Eye (tissue), 1 donor: ENCODE measurements around the gene PMPCA.
"Not testable (repeated sequence)": the region's sequence is repeated elsewhere in the genome, so short reads cannot be mapped to it uniquely, and the experiment has no call there.

Experiments
- DNase-seq: peaks from one replicate; pipeline ENCODE4 v3.0.0-alpha.2; 2015

The PMPCA gene

GRCh38 chr9:136416427-136416826 lies 6.0 kb downstream of the PMPCA start:
- DNase-seq, result no peak

GRCh38 chr9:136416914-136417313 lies 6.5 kb downstream of the PMPCA start:
- no peak for DNase-seq

GRCh38 chr9:136418182-136419091 lies 8.0 kb downstream of the PMPCA start:
- DNase-seq, result no peak

GRCh38 chr9:136419092-136419420 lies 8.6 kb downstream of the PMPCA start:
- no peak for DNase-seq

- no peak for DNase-seq
These were observed 11.3 kb downstream of the PMPCA start for GRCh38 chr9:136421791-136422190.

- DNase-seq, result no peak
These were observed 12.4 kb downstream of the PMPCA start for GRCh38 chr9:136422876-136423275.

GRCh38 chr9:136423432-136424146 lies 13.1 kb downstream of the PMPCA start:
- no peak for DNase-seq

GRCh38 chr9:136424750-136425362 lies 14.4 kb downstream of the PMPCA start:
- no peak for DNase-seq

GRCh38 chr9:136425367-136425766 lies 14.9 kb downstream of the PMPCA start:
- not testable (repeated sequence) for DNase-seq

GRCh38 chr9:136426787-136427186 lies 16.3 kb downstream of the PMPCA start:
- no peak for DNase-seq

GRCh38 chr9:136429075-136429628 lies 18.7 kb downstream of the PMPCA start:
- DNase-seq, result no peak

GRCh38 chr9:136429683-136430491 lies 19.4 kb downstream of the PMPCA start:
- no peak for DNase-seq

GRCh38 chr9:136430588-136431234 lies 20.3 kb downstream of the PMPCA start:
- DNase-seq, result no peak

- no peak for DNase-seq
These were observed 21.4 kb downstream of the PMPCA start for GRCh38 chr9:136431782-136432350.

- DNase-seq, result no peak
These were observed 22.1 kb downstream of the PMPCA start for GRCh38 chr9:136432591-136432990.

- no peak for DNase-seq
These were observed 22.7 kb downstream of the PMPCA start for GRCh38 chr9:136433043-136433715.

- DNase-seq, result no peak
These were observed 23.6 kb downstream of the PMPCA start for GRCh38 chr9:136433849-136434579.

GRCh38 chr9:136434580-136435169 lies 24.2 kb downstream of the PMPCA start:
- DNase-seq, result no peak

GRCh38 chr9:136436055-136436634 lies 25.7 kb downstream of the PMPCA start:
- DNase-seq, result no peak

GRCh38 chr9:136437430-136437829 lies 27.0 kb downstream of the PMPCA start:
- no peak for DNase-seq
